ENCODE measurements around the gene SMYD5. TPM values are rescaled to one million over a fixed set of nuclear protein-coding genes. Genes with fewer than 3 reads are reported as not detected.

SMYD5 gene
- total RNA-seq, 1 experiment from 2014 or later: 54.5 TPM

- H3K4me3 ChIP-seq (ENCODE audit: low read depth, low read length, poor library complexity, severe bottlenecking): no peak overlapping the region
- BruUV-seq (replicated peaks): no TSS peak
- H3K4me1 ChIP-seq (ENCODE audit: insufficient read depth, low read length, poor library complexity, severe bottlenecking): no peaks in the 10 kb centered on the region
- no peaks in the 10 kb centered on the region for H3K36me3 ChIP-seq (ENCODE audit: insufficient read depth, low read length, poor library complexity, severe bottlenecking)
- no peaks in the 10 kb centered on the region for H3K27me3 ChIP-seq (replicated peaks; ENCODE audit: insufficient read depth, low read depth, low read length, poor library complexity)
- no peak for TF ChIP-seq EZH2 (IDR thresholded peaks at IDR 0.05; ENCODE audit: borderline replicate concordance, low read depth, low read length, poor library complexity, severe bottlenecking)
- TF ChIP-seq, protein P1, sequence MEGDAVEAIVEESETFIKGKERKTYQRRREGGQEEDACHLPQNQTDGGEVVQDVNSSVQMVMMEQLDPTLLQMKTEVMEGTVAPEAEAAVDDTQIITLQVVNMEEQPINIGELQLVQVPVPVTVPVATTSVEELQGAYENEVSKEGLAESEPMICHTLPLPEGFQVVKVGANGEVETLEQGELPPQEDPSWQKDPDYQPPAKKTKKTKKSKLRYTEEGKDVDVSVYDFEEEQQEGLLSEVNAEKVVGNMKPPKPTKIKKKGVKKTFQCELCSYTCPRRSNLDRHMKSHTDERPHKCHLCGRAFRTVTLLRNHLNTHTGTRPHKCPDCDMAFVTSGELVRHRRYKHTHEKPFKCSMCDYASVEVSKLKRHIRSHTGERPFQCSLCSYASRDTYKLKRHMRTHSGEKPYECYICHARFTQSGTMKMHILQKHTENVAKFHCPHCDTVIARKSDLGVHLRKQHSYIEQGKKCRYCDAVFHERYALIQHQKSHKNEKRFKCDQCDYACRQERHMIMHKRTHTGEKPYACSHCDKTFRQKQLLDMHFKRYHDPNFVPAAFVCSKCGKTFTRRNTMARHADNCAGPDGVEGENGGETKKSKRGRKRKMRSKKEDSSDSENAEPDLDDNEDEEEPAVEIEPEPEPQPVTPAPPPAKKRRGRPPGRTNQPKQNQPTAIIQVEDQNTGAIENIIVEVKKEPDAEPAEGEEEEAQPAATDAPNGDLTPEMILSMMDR (conservative IDR thresholded peaks at IDR 0.05; ENCODE audit: low read depth, low read length): no peak
- H3K27ac ChIP-seq (ENCODE audit: low read depth, low read length, poor library complexity, severe bottlenecking): no peak overlapping the region
- intact Hi-C loops (cut with micrococcal nuclease; ENCODE audit: unreplicated experiment): no loop called here
- DNase-seq (ENCODE audit: low spot score): no peak
- CTCF ChIA-PET: interaction anchor here (0.6 kb wide), 1 partner anchor 13 kb away, joined by 3 read pairs; no protein-coding TSS in a partner anchor
- POLR2A ChIA-PET (ENCODE audit: low non-redundant PET): no interaction called here
- no peaks in the 10 kb centered on the region for H3K9me3 ChIP-seq (ENCODE audit: low read depth, low read length, poor library complexity, severe bottlenecking)
Measured at GRCh38 chr2:73264332-73264606, 50.2 kb downstream of the SMYD5 start.

DNA sequence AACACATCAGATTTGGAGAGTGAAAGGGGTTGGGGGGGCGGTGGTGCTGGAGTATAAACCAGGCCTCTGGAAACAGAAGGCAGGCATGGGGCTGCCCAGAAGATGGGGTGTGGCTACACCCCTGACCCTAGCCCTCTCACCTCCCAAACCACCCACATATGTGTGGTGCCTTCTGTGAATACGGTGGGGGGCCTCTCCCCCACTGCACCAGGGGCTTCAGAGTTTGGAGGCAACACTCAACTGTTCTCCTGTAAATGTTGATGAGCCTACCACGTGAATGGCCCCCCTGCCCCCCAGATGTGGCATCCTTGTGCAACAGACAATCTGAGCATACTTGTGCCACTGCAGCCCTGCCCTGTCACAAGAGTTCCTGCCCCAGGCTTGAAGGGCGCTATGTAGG, 50.7 kb downstream of the SMYD5 start:
- ChIA-PET CTCF (no interaction called here), POLR2A (ENCODE audit: low non-redundant PET) (no interaction called here)
- no peaks in the 10 kb centered on the region for H3K9me3 ChIP-seq (ENCODE audit: low read depth, low read length, poor library complexity, severe bottlenecking)
- no peak overlapping the region for H3K27ac ChIP-seq (ENCODE audit: low read depth, low read length, poor library complexity, severe bottlenecking)
- no peaks in the 10 kb centered on the region for H3K36me3 ChIP-seq (ENCODE audit: insufficient read depth, low read length, poor library complexity, severe bottlenecking)
- no TSS peak for BruUV-seq (replicated peaks)
- no peaks in the 10 kb centered on the region for H3K4me1 ChIP-seq (ENCODE audit: insufficient read depth, low read length, poor library complexity, severe bottlenecking)
- no peaks in the 10 kb centered on the region for H3K27me3 ChIP-seq (replicated peaks; ENCODE audit: insufficient read depth, low read depth, low read length, poor library complexity)
- TF ChIP-seq EZH2 (IDR thresholded peaks at IDR 0.05; ENCODE audit: borderline replicate concordance, low read depth, low read length, poor library complexity, severe bottlenecking): no peak
- TF ChIP-seq, protein P1 (conservative IDR thresholded peaks at IDR 0.05; ENCODE audit: low read depth, low read length): no peak
- no peak for DNase-seq (ENCODE audit: low spot score)
- H3K4me3 ChIP-seq (ENCODE audit: low read depth, low read length, poor library complexity, severe bottlenecking): no peak overlapping the region
- intact Hi-C loops (cut with micrococcal nuclease; ENCODE audit: unreplicated experiment): no loop called here

DNA sequence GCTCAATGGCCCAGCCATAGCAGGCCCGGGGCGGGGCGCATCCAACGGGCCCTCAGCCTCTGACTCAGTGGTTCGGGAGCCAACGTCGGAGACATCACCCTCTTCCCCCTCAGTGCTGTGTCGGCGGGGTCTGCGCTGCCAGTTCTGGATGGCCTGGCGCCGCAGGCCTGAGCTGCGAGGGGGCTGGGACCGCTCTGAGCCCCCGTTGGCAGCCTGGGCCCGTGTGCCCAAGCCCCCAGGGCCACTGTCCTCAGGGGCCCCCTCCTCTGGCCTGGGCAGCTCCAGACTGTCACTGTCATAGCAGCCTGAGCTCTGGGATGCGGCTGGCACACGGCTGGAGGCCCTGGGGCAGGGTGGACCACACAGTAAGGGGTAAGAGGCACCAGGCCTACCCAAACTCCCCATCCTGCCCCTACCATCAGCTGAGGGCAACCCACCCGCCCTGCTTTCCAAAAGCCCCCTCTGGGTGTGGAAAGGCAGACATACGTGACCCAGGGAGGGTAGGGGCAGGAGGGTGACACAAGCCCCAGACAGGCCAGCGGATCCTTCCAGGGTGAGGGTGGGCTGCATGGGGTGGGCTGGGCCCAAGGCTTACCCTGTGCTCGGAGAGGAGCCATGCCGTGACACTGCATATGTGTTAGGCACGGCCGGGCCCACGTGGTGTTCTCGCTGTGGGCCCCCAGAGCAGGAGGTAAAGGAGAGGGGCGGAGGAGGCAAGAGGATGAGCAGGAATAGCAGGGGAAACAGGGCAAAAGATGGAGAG, 51.4 kb downstream of the SMYD5 start:
- TF ChIP-seq, protein P1 (conservative IDR thresholded peaks at IDR 0.05; ENCODE audit: low read depth, low read length): no peak
- TF ChIP-seq EZH2 (IDR thresholded peaks at IDR 0.05; ENCODE audit: borderline replicate concordance, low read depth, low read length, poor library complexity, severe bottlenecking): no peak
- no peak overlapping the region for H3K4me3 ChIP-seq (ENCODE audit: low read depth, low read length, poor library complexity, severe bottlenecking)
- ChIA-PET CTCF (no interaction called here), POLR2A (ENCODE audit: low non-redundant PET) (no interaction called here)
- H3K27ac ChIP-seq (ENCODE audit: low read depth, low read length, poor library complexity, severe bottlenecking): no peak overlapping the region
- H3K9me3 ChIP-seq (ENCODE audit: low read depth, low read length, poor library complexity, severe bottlenecking): no peaks in the 10 kb centered on the region
- no peak for DNase-seq (ENCODE audit: low spot score)
- intact Hi-C loops (cut with micrococcal nuclease; ENCODE audit: unreplicated experiment): no loop called here
- BruUV-seq (replicated peaks): no TSS peak
- no peaks in the 10 kb centered on the region for H3K4me1 ChIP-seq (ENCODE audit: insufficient read depth, low read length, poor library complexity, severe bottlenecking)
- no peaks in the 10 kb centered on the region for H3K27me3 ChIP-seq (replicated peaks; ENCODE audit: insufficient read depth, low read depth, low read length, poor library complexity)
- H3K36me3 ChIP-seq (ENCODE audit: insufficient read depth, low read length, poor library complexity, severe bottlenecking): no peaks in the 10 kb centered on the region

Data from A673 (cell line).